ENCODE data around the gene ST6GAL1.

DNA sequence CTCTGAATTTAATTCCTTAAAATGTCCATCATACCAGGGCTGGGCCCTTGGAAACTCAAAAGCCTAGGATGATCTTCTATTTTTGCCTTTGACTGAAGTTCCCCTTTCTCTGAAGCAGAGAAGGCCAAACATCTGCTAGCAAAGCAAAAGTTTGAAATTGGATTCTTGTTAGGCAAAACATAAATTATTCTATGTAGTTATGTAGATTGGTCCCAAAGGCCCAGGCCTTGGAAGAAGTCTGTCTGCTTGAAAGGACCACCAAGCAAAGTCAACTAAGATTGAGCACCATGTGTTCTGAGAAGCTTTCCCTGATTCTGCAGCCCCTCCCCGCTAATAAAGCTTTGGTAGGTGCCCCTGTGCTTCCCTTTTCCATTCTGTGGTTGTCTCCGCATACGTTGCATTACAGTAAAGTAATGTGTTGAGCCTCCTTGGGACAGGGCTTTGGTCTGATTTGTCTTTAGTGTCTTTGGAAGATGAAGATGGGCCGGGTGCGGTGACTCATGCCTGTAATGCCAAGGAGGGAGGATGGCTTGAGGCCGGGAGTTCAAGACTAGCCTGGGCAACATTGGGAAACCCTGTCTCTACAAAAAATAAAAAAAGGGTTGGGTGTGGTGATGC is 152.5 kb downstream of the ST6GAL1 start:
- TF ChIP-seq POLR2AphosphoS5 (IDR thresholded peaks at IDR 0.05): no peak
- TF ChIP-seq, protein P1, sequence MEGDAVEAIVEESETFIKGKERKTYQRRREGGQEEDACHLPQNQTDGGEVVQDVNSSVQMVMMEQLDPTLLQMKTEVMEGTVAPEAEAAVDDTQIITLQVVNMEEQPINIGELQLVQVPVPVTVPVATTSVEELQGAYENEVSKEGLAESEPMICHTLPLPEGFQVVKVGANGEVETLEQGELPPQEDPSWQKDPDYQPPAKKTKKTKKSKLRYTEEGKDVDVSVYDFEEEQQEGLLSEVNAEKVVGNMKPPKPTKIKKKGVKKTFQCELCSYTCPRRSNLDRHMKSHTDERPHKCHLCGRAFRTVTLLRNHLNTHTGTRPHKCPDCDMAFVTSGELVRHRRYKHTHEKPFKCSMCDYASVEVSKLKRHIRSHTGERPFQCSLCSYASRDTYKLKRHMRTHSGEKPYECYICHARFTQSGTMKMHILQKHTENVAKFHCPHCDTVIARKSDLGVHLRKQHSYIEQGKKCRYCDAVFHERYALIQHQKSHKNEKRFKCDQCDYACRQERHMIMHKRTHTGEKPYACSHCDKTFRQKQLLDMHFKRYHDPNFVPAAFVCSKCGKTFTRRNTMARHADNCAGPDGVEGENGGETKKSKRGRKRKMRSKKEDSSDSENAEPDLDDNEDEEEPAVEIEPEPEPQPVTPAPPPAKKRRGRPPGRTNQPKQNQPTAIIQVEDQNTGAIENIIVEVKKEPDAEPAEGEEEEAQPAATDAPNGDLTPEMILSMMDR (IDR thresholded peaks at IDR 0.05): no peak

Data from gastroesophageal sphincter (tissue), 3 donors.